ENCODE measurements around the gene KLHL10. TPM values are rescaled to one million over a fixed set of nuclear protein-coding genes. Genes with fewer than 3 reads are reported as not detected.
A peak's percentile ranks its signal among the peaks of the same experiment; 100 is the strongest.
"Not testable (repeated sequence)": the region's sequence is repeated elsewhere in the genome, so short reads cannot be mapped to it uniquely, and the experiment has no call there.

KLHL10 gene
- total and polyA plus RNA-seq, 2 of the 4 experiments (the other 2 are of a cell fraction) = 0.18 TPM; not detected in 1

DNA sequence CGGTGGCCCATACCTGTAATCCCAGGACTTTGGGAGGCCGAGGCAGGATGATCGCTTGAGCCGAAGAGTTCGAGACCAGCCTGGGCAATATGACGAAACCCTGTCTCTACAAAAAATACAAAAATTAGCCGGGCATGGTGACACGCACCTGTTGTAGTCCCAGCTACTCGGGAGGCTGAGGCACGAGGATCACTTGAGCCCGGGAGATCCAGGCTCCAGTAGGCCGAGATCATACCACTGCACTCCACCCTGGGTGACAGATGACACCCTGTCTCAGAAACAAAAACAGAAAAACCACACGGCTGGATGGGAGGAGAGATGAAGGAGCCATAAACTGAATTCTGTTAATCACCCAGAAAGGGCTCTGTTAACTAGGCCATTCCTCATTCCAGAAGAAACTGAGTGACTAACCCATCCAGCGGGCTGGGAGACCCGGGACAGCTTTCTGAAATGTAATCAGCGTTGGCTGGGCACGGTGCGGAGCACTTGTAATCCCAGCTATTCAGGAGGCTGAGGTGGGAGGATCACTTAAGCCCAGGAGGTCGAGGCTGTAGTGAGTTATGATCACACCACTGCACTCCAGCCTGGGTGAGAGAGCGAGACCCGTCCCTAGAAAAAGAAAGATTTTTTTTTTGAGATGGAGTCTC lies 952 bp upstream of the KLHL10 start:
- no peak for DNase-seq
- no TSS peak for BruUV-seq (replicated peaks)
- H3K9ac ChIP-seq (ENCODE audit: low read depth, low read length) = peak overlapping the region; percentile 80

DNA sequence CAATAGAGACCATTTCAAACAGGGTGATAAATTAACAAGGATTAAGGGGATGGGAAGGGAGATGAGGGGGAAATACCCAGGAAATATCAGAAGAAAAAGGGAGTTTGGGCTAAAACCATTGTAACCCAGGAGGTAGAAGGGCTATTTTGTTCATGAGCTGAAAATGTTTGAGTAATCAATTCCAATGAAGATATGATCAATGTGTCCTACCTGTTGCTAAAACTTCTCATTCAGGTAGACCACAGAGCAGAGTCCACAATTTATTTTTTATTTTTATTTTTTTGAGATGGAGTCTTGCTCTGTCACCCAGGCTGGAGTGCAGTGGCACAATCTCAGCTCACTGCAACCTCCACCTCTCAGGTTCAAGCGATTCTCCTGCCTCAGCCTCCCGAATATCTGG lies 1.8 kb downstream of the KLHL10 start:
- H3K9ac ChIP-seq (ENCODE audit: low read depth, low read length); H4K91ac ChIP-seq (ENCODE audit: insufficient read depth, low read depth, low read length); dilution Hi-C loops (cut with HindIII; ENCODE audit: low sequenced_read_pairs, unreplicated experiment); H2AK5ac ChIP-seq (ENCODE audit: low read depth, low read length); H3K56ac ChIP-seq (ENCODE audit: extremely low read depth, insufficient read depth, low read length); in situ Hi-C loops (cut with MboI; ENCODE audit: low sequenced_read_pairs); H3K18ac ChIP-seq (ENCODE audit: low read depth, low read length); H4K8ac ChIP-seq (ENCODE audit: low read depth in 2 of 2, low read length in 2 of 2); ATAC-seq (ENCODE audit: low read depth); H2AFZ ChIP-seq (replicated peaks; ENCODE audit: low read length, poor library complexity); H4K20me1 ChIP-seq (ENCODE audit: insufficient read depth, low read length); H3K4me3 ChIP-seq (ENCODE audit: insufficient read depth, low read depth, low read length); H2BK20ac ChIP-seq (ENCODE audit: low read depth, low read length); H3K9me3 ChIP-seq (ENCODE audit: control insufficient read depth, insufficient read depth, low read length); CTCF ChIA-PET; H3K23ac ChIP-seq (ENCODE audit: low read depth, low read length); BruUV-seq (replicated peaks); H2BK5ac ChIP-seq (ENCODE audit: low read depth, low read length, poor library complexity, severe bottlenecking); H3K27ac ChIP-seq (ENCODE audit: insufficient read depth, low read length); H4K5ac ChIP-seq (ENCODE audit: low read depth, low read length); intact Hi-C loops (cut with micrococcal nuclease); H3K27me3 ChIP-seq (ENCODE audit: control insufficient read depth, insufficient read depth, low read length); H2BK120ac ChIP-seq (ENCODE audit: low read depth, low read length); H2AK9ac ChIP-seq (replicated peaks; ENCODE audit: low read depth, low read length, poor library complexity); POLR2A ChIA-PET (ENCODE audit: unreplicated experiment); H3K4ac ChIP-seq (ENCODE audit: low read depth, low read length); DNase-seq; H3K4me2 ChIP-seq (ENCODE audit: low read depth, low read length); H3K14ac ChIP-seq (replicated peaks; ENCODE audit: low read depth, low read length); H3K36me3 ChIP-seq (ENCODE audit: control insufficient read depth, insufficient read depth, low read length); H2BK15ac ChIP-seq (ENCODE audit: low read depth, low read length): not testable (repeated sequence)
- Histone ChIP-seq H3K4me1 (ENCODE audit: control insufficient read depth, insufficient read depth, low read length) (peaks cover 10% of the 10 kb centered on the region), H3K79me1 (ENCODE audit: low read depth in 1 of 2, low read length in 2 of 2) (peaks cover 7 to 17% of the 10 kb centered on the region in 2 experiments; a peak in 2 of 4 replicates), H3K9me1 (ENCODE audit: insufficient read depth, low read length) (peaks cover 15% of the 10 kb centered on the region)
- WGBS, 2 experiments (ENCODE audit: extremely low coverage in 2 of 2, insufficient read length in 1 of 2) = no CpG with 5 or more reads among the region's 2 CpGs

More for the DNA sequence above, 952 bp upstream of the KLHL10 start:
- peaks cover 10% of the 10 kb centered on the region for H3K4me1 ChIP-seq (ENCODE audit: control insufficient read depth, insufficient read depth, low read length)
- H3K23ac ChIP-seq (ENCODE audit: low read depth, low read length) = 0 out of 2 replicates have a peak overlapping the region, but pooled peaks have one; percentile 6
- no peaks in the 10 kb centered on the region for H3K9me3 ChIP-seq (ENCODE audit: control insufficient read depth, insufficient read depth, low read length)
- no peak overlapping the region for H3K18ac ChIP-seq (ENCODE audit: low read depth, low read length)
- TF ChIP-seq MAFK (IDR thresholded peaks at IDR 0.05; ENCODE audit: low read depth, low read length) (no peak), MXI1 (IDR thresholded peaks at IDR 0.05; ENCODE audit: borderline replicate concordance, low read depth, low read length) (no peak), RAD21 (IDR thresholded peaks at IDR 0.05; ENCODE audit: low read length) (no peak), SMC3 (IDR thresholded peaks at IDR 0.05; ENCODE audit: low read depth, low read length) (no peak)
- peak overlapping the region; percentile 18; the same call in 1 of the 2 replicates for H3K14ac ChIP-seq (replicated peaks; ENCODE audit: low read depth, low read length)
- peaks cover 7 to 19% of the 10 kb centered on the region in 2 experiments; a peak in 2 of 4 replicates for H3K79me1 ChIP-seq (ENCODE audit: low read depth in 1 of 2, low read length in 2 of 2)
- H4K20me1 ChIP-seq (ENCODE audit: insufficient read depth, low read length) = peaks cover 4% of the 10 kb centered on the region; the same call in 1 of the 2 replicates
- H2BK5ac ChIP-seq (ENCODE audit: low read depth, low read length, poor library complexity, severe bottlenecking) = no peak overlapping the region
- H4K91ac ChIP-seq (ENCODE audit: insufficient read depth, low read depth, low read length) = 0 out of 2 replicates have a peak overlapping the region, but pooled peaks have one; percentile 14
- H2BK15ac ChIP-seq (ENCODE audit: low read depth, low read length) = no peak overlapping the region; the same call in 2 of the 3 replicates
- H3K4ac ChIP-seq (ENCODE audit: low read depth, low read length) = 0 out of 2 replicates have a peak overlapping the region, but pooled peaks have one; percentile 13
- peak overlapping the region; percentile 6; the same call in 1 of the 2 replicates for H2BK120ac ChIP-seq (ENCODE audit: low read depth, low read length)
- no peak overlapping the region for H2AK9ac ChIP-seq (replicated peaks; ENCODE audit: low read depth, low read length, poor library complexity)
- POLR2A ChIA-PET (ENCODE audit: unreplicated experiment) = no interaction called here
- WGBS, 2 experiments (ENCODE audit: extremely low coverage in 2 of 2, insufficient read length in 1 of 2) = 34% methylated on average over 10 of the region's 21 CpGs; no CpG with 5 or more reads in 1 of the 2 experiments
- H3K27me3 ChIP-seq (ENCODE audit: control insufficient read depth, insufficient read depth, low read length) = no peaks in the 10 kb centered on the region
- in situ Hi-C loops (cut with MboI; ENCODE audit: low sequenced_read_pairs) (no loop called here), intact Hi-C loops (cut with micrococcal nuclease) (no loop called here), dilution Hi-C loops (cut with HindIII; ENCODE audit: low sequenced_read_pairs, unreplicated experiment) (no loop called here)
- H2BK20ac ChIP-seq (ENCODE audit: low read depth, low read length) = no peak overlapping the region
- H3K56ac ChIP-seq (ENCODE audit: extremely low read depth, insufficient read depth, low read length) = no peak overlapping the region
- peak overlapping the region; percentile 83 to 86; a peak in 3 of 4 replicates for H4K8ac ChIP-seq (ENCODE audit: low read depth in 2 of 2, low read length in 2 of 2)
- peak overlapping the region; percentile 83 for H4K5ac ChIP-seq (ENCODE audit: low read depth, low read length)
- H3K36me3 ChIP-seq (ENCODE audit: control insufficient read depth, insufficient read depth, low read length) = peaks cover 4% of the 10 kb centered on the region
- peak; percentile 28 for ATAC-seq (ENCODE audit: low read depth)
- H3K27ac ChIP-seq (ENCODE audit: insufficient read depth, low read length) = peak overlapping the region; percentile 46; the same call in 1 of the 2 replicates
- CTCF ChIA-PET = no interaction called here
- H2AFZ ChIP-seq (replicated peaks; ENCODE audit: low read length, poor library complexity) = peak overlapping the region; percentile 86
- peak overlapping the region; percentile 27; the same call in 1 of the 2 replicates for H2AK5ac ChIP-seq (ENCODE audit: low read depth, low read length)
- H3K9me1 ChIP-seq (ENCODE audit: insufficient read depth, low read length) = peaks cover 13% of the 10 kb centered on the region
- peak overlapping the region; percentile 96 for H3K4me3 ChIP-seq (ENCODE audit: insufficient read depth, low read depth, low read length)
- H3K4me2 ChIP-seq (ENCODE audit: low read depth, low read length) = peak overlapping the region; percentile 97

Data from IMR-90 (cell line).